Psoas muscle (tissue), 8 donors: ENCODE results near the gene TPI1. TPM values are rescaled to one million over a fixed set of nuclear protein-coding genes. Genes with fewer than 3 reads are reported as not detected.

Source experiments
- ATAC-seq, 4 donors: fragments of 200-7000 bp; cut with Tn5 transposase; one replicate each; pipeline ENCODE4 v1.9.1; 2020; ENCODE audit warnings: moderate library complexity in 3 of 4, mild to moderate bottlenecking in 2 of 4
- DNase-seq, 2 donors: peaks; one replicate each; pipeline ENCODE4 v3.0.0-alpha.2; 2020
- H3K27ac ChIP-seq: fragments of 200-600 bp; one replicate; pipeline ENCODE4 v1.8.0; 2022
- H3K27me3 ChIP-seq, 3 donors: fragments of 200-600 bp in 1 of 3; one replicate each; pipeline versions ENCODE4 v1.6.1 to v1.8.0; 2013 to 2022; ENCODE audit warnings: low read length in 2 of 3, mild to moderate bottlenecking in 2 of 3, moderate library complexity in 1 of 3; ENCODE audit not compliant: insufficient read depth in 3 of 3
- H3K36me3 ChIP-seq, 2 donors: fragments of 200-600 bp in 1 of 2; one replicate each; pipeline versions ENCODE4 v1.6.1 to v1.8.0; 2013 to 2022; ENCODE audit warnings: low read depth in 1 of 2, mild to moderate bottlenecking in 1 of 2, moderate library complexity in 1 of 2; ENCODE audit not compliant: insufficient read depth in 1 of 2
- H3K4me1 ChIP-seq: fragments of 200-600 bp; one replicate; pipeline ENCODE4 v1.8.0; 2022
- H3K4me3 ChIP-seq: fragments of 200-600 bp; one replicate; pipeline ENCODE4 v1.8.0; 2022; ENCODE audit warnings: mild to moderate bottlenecking
- H3K9me3 ChIP-seq: fragments of 200-600 bp; one replicate; pipeline ENCODE4 v1.8.0; 2022
- WGBS, 3 donors: extraction: QIAGEN DNeasy Blood & Tissue Kit; methylation state at CpG; one replicate each; pipeline versions ENCODE4 v1.1.6 to v1.1.7; 2013; 5-methylcytosine and 5-hydroxymethylcytosine counted together
- intact Hi-C, 2 donors: fragments of 100-400 bp; cut with DNase I; formaldehyde crosslinking; loops; one replicate each; pipeline versions ENCODE4 v1.11.0 to v1.14.2; 2022
- polyA plus RNA-seq, 3 donors: library from polyadenylated mRNA; stranded (reverse); fragments of 200-250 nt; gene quantifications; one replicate each; pipeline ENCODE4 v1.2.3, GENCODE V29; 2013
- total RNA-seq, 4 donors: library from RNA; stranded (reverse); fragmentation: NEBNext Ultra II Directional in 2 of 4; extraction: Animal tissue kit (Norgen Biotek cat#: 25700) in 2 of 4; gene quantifications; one replicate each; pipeline versions ENCODE4 v1.2.1 to v1.2.4, GENCODE V29; 2021 to 2023
- TF ChIP-seq, protein P1 (sequence below): fragments of 200-600 bp; IDR thresholded peaks from one replicate; pipeline ENCODE4 v1.8.0; 2022; ENCODE audit warnings: antibody characterized with exemption
- donor health status: healthy with polysubstance abuse.
- donor health status: DM: no; HTN: no; CAD: no; lungs with moderate emphysema.
- donor health status: Bipolar disorder and iron deficiency.
- donor health status: healthy.
- donor health status: DM: yes; HTN: yes; CAD: no.
- donor health status: DM: no; HTN: no; CAD: no.
- donor health status: DM: no; HTN: no; CAD: no.
- donor health status: DM: yes; HTN: yes; CAD: no.

TPI1 gene
- total and polyA plus RNA-seq, 7 donors: 537 to 952 (median 699) TPM

DNA sequence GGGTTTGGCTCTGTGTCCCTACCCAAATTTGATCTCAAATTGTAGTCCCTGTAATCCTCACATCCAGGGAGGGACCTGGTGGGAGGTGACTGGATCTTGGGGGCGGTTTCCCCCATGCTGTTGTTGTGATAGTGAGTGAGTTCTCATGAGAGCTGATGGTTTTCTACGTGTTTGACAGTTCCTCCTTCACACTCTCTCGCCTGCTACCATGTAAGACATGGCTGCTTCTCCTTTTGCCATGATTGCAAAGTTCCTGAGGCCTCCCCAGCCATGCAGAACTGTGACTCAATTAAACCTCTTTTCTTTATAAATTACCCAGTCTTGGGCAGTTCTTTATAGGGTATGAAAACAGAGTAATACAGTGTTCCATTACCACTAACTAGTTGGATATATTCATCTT lies 27.0 kb downstream of the TPI1 start:
- WGBS, 3 donors: 87 to 93% (median 87%) methylated on average over 3 of the region's 3 CpGs
- Histone ChIP-seq H3K27me3 (no peaks in the 10 kb centered on the region), H3K9me3 (no peaks in the 10 kb centered on the region), H3K4me1 (no peaks in the 10 kb centered on the region), H3K36me3 (no peaks in the 10 kb centered on the region), H3K27ac (no peak overlapping the region), H3K4me3 (no peak overlapping the region)
- TF ChIP-seq, protein P1, sequence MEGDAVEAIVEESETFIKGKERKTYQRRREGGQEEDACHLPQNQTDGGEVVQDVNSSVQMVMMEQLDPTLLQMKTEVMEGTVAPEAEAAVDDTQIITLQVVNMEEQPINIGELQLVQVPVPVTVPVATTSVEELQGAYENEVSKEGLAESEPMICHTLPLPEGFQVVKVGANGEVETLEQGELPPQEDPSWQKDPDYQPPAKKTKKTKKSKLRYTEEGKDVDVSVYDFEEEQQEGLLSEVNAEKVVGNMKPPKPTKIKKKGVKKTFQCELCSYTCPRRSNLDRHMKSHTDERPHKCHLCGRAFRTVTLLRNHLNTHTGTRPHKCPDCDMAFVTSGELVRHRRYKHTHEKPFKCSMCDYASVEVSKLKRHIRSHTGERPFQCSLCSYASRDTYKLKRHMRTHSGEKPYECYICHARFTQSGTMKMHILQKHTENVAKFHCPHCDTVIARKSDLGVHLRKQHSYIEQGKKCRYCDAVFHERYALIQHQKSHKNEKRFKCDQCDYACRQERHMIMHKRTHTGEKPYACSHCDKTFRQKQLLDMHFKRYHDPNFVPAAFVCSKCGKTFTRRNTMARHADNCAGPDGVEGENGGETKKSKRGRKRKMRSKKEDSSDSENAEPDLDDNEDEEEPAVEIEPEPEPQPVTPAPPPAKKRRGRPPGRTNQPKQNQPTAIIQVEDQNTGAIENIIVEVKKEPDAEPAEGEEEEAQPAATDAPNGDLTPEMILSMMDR: no peak
- ATAC-seq (no peak), DNase-seq (no peak)
- intact Hi-C loops: no loop called here

GRCh38 chr12:6896846-6897435 lies 29.6 kb downstream of the TPI1 start:
- no peaks in the 10 kb centered on the region for H3K27me3 ChIP-seq
- 51 to 62% (median 59%) methylated on average over 6 of the region's 6 CpGs for WGBS, 3 donors
- ATAC-seq (no peak), DNase-seq (no peak)
- H3K27ac ChIP-seq: no peak overlapping the region
- no peaks in the 10 kb centered on the region for H3K36me3 ChIP-seq
- intact Hi-C loops: loop anchor here in 1 of 2 donors (5.0 kb wide), 1 partner anchor 375 kb away; no protein-coding TSS in a partner anchor
- H3K9me3 ChIP-seq: no peaks in the 10 kb centered on the region
- no peak overlapping the region for H3K4me3 ChIP-seq
- no peaks in the 10 kb centered on the region for H3K4me1 ChIP-seq
- TF ChIP-seq, protein P1: no peak

GRCh38 chr12:6899427-6899826 lies 32.1 kb downstream of the TPI1 start:
- intact Hi-C loops: loop anchor here in 1 of 2 donors (5.0 kb wide), 1 partner anchor 373 kb away; no protein-coding TSS in a partner anchor
- no peak overlapping the region for H3K27ac ChIP-seq
- no peak overlapping the region for H3K4me3 ChIP-seq
- no peak for DNase-seq
- no peak for ATAC-seq
- H3K27me3 ChIP-seq: no peaks in the 10 kb centered on the region
- H3K4me1 ChIP-seq: peaks cover 5% of the 10 kb centered on the region
- 69 to 79% (median 72%) methylated on average over 5 of the region's 5 CpGs for WGBS, 3 donors
- TF ChIP-seq, protein P1: no peak
- no peaks in the 10 kb centered on the region for H3K36me3 ChIP-seq
- H3K9me3 ChIP-seq: no peaks in the 10 kb centered on the region

GRCh38 chr12:6899837-6900519 lies 32.6 kb downstream of the TPI1 start:
- WGBS, 3 donors: 47 to 62% (median 58%) methylated on average over 10 of the region's 10 CpGs
- H3K27me3 ChIP-seq: no peaks in the 10 kb centered on the region
- no peak for ATAC-seq
- peaks cover 5% of the 10 kb centered on the region for H3K4me1 ChIP-seq
- TF ChIP-seq, protein P1: no peak
- intact Hi-C loops: loop anchor here in 1 of 2 donors (5.0 kb wide), 1 partner anchor 372 kb away; no protein-coding TSS in a partner anchor
- H3K9me3 ChIP-seq: no peaks in the 10 kb centered on the region
- H3K4me3 ChIP-seq: no peak overlapping the region
- no peak overlapping the region for H3K27ac ChIP-seq
- no peak for DNase-seq
- no peaks in the 10 kb centered on the region for H3K36me3 ChIP-seq
